ENCODE measurements around the gene AKTIP. TPM values are rescaled to one million over a fixed set of nuclear protein-coding genes. Genes with fewer than 3 reads are reported as not detected.
"Not testable (repeated sequence)": the region's sequence is repeated elsewhere in the genome, so short reads cannot be mapped to it uniquely, and the experiment has no call there.

AKTIP gene
- total RNA-seq, 1 experiment from 2014 or later, result 12.0 TPM

- no peak for DNase-seq (ENCODE audit: low read depth, low spot score)
- in situ Hi-C loops (cut with HindIII; ENCODE audit: low pct_unique_long_range_greater_than_20kb, low sequenced_read_pairs), result no loop called here
Observed at GRCh38 chr16:53519417-53520091, 16.5 kb upstream of the AKTIP start.

DNA sequence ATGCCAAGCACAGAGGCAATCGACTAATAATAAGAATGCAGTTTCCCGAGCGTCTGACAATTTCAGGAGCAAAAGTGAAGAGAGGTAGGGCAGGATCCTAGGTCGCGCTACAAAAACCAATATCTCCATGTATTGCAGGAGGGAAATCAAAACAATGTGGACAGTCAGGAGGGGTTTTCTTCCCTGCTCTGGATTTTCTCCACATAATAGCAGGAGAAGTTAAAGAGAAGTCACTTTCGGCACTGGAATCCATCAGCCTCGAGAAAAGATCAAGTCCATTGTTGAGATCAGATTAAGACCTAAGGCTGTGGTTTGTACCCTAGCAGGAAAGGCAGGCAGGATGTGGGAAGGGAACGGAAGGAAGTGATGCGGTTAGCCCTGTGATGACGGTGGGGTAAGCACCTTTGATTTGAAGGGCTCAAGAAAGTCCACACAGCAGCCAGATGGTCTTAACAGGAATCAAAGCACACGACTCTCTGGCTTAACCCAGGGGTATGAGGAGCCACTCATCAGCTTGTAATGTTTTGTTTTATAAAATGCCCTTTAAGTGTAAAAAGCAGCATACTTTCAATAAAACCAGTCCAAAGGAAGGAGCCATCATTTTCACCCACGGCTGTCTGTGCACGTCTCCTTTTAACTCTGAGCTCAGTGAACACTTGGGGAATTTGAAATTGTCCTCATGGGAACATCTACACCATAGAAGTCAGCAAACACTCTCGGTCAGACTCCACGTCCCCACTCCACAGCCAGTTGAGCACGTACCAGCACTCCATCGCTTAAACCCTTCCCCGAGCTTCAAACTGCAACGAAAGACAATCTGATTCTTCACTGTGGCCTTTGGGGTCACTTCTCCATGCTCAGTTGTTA lies 15.8 kb upstream of the AKTIP start:
- in situ Hi-C loops (cut with HindIII; ENCODE audit: low pct_unique_long_range_greater_than_20kb, low sequenced_read_pairs), result no loop called here
- DNase-seq (ENCODE audit: low read depth, low spot score), result peak; percentile 41

DNA sequence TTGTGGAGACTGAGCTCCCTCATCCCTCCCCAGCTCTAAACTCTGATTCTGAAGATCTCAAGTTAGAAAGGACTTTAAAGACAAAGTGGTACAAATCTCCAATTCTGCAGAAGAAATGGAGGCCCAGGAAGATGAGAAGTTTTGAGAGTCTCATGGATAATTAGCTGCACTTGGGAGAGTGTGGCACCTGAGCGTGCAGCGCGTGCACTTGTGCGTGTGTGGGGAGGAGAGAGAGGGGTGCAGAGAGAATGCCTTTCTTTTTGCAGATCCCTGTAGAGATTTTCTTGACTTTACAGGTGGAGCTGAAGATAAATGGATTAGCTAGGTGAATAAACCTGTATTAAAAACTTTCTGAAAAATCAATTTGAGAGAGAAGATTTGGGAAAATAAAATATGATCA lies 14.8 kb upstream of the AKTIP start:
- in situ Hi-C loops (cut with HindIII; ENCODE audit: low pct_unique_long_range_greater_than_20kb, low sequenced_read_pairs), result no loop called here

DNA sequence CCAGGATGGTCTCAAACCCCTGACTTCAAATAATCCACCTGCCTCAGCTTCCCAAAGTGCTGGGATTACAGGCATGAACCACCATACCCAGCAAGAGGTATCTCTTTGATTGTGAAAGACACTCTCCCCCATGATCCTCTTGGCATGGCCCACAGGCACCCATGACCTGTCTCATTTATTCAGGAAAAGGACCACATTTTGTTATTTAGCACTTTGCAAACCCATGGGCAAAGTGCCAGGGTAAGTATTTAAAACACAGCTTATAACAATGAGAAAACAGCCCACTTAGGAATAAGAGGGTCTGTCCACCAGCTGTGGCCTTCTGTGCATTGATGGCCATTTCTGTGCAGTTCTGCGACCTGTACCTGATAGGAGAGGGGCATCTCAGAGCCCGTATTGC lies 12.8 kb upstream of the AKTIP start:
- in situ Hi-C loops (cut with HindIII; ENCODE audit: low pct_unique_long_range_greater_than_20kb, low sequenced_read_pairs), result no loop called here
- DNase-seq (ENCODE audit: low read depth, low spot score), result no peak

More for the DNA sequence above, 14.8 kb upstream of the AKTIP start:
- no peak for DNase-seq (ENCODE audit: low read depth, low spot score)

DNA sequence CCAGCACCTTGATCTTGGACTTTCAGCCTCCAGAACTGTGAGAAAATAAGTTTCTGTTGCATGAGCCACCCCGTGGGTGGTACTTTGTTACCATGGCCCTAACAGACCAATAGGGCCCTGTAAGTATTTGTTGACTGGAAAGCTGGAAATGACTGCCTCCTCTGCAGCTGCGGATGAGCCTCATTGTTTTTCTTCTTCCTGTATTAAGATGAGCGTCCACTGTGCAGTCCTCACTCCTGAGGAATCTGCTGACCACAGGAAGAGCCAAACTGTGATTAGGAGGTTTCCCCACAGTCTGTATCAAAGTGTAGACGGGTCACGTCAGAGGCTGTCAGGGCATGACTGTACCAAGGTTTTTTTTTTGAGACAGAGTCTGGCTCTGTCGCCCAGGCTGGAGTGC lies 12.2 kb upstream of the AKTIP start:
- in situ Hi-C loops (cut with HindIII; ENCODE audit: low pct_unique_long_range_greater_than_20kb, low sequenced_read_pairs), result no loop called here
- no peak for DNase-seq (ENCODE audit: low read depth, low spot score)

GRCh38 chr16:53512795-53513194 lies 9.8 kb upstream of the AKTIP start:
- in situ Hi-C loops (cut with HindIII; ENCODE audit: low pct_unique_long_range_greater_than_20kb, low sequenced_read_pairs), result not testable (repeated sequence)

GRCh38 chr16:53511403-53512280 lies 8.6 kb upstream of the AKTIP start:
- DNase-seq (ENCODE audit: low read depth, low spot score), result no peak
- in situ Hi-C loops (cut with HindIII; ENCODE audit: low pct_unique_long_range_greater_than_20kb, low sequenced_read_pairs), result no loop called here

More at GRCh38 chr16:53512795-53513194, 9.8 kb upstream of the AKTIP start:
- DNase-seq (ENCODE audit: low read depth, low spot score), result not testable (repeated sequence)

GRCh38 chr16:53511084-53511402 lies 8.0 kb upstream of the AKTIP start:
- no peak for DNase-seq (ENCODE audit: low read depth, low spot score)
- in situ Hi-C loops (cut with HindIII; ENCODE audit: low pct_unique_long_range_greater_than_20kb, low sequenced_read_pairs), result no loop called here

DNA sequence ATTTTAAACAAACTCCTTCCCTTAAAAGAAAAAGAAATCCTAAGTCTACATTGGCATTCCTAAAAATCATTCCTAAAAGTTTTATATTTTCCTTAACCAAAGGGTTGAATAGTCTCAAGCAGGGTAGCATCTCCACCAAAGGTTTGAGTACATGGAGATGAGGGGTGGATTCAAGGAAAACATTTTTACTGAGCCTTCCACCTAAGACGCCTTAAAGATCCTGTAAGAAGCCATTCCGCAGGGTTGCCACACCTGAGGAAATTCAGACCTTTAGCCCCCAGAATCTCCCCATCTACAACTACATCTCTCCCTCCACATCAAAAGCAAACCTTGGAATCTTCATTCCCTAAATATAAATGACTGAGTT lies 7.7 kb upstream of the AKTIP start:
- no peak for DNase-seq (ENCODE audit: low read depth, low spot score)
- in situ Hi-C loops (cut with HindIII; ENCODE audit: low pct_unique_long_range_greater_than_20kb, low sequenced_read_pairs), result no loop called here

- DNase-seq (ENCODE audit: low read depth, low spot score), result peak; percentile 66
- in situ Hi-C loops (cut with HindIII; ENCODE audit: low pct_unique_long_range_greater_than_20kb, low sequenced_read_pairs), result no loop called here
Observed at GRCh38 chr16:53509906-53510703, 7.1 kb upstream of the AKTIP start.

DNA sequence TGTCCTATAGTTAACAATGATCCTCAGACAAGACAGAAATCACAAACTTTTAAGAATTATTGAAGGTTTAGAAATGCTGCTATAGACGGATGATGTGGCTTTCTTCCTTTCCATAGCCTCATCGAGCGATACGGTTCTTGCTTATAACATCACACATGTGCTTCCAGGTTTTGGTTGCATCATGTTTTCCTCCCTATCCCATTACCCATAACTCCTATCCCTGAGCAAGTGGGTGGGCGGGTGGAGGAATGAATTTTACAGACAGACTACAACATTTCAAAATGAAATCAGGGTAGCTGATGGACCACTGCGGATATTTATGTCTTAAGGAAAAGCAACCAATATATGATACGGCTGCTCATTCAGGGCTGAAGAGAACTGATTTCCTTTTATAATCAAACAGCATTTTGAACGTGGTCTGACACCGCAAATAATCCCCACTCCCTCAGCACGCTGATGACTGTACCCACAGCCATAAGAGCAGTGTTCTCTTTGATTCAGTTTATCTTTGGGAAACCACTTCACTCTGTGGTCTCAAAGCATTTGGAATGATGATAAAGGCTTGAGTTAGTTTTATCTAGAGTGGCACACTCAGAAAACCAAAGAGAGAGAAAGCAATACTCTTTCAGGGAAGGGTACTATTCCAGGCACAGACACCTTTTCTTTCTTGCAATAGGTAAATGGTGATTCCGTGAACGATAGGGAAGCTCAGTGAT lies 4.6 kb upstream of the AKTIP start:
- in situ Hi-C loops (cut with HindIII; ENCODE audit: low pct_unique_long_range_greater_than_20kb, low sequenced_read_pairs), result no loop called here

GRCh38 chr16:53506254-53506653 lies 3.2 kb upstream of the AKTIP start:
- in situ Hi-C loops (cut with HindIII; ENCODE audit: low pct_unique_long_range_greater_than_20kb, low sequenced_read_pairs), result no loop called here
- no peak for DNase-seq (ENCODE audit: low read depth, low spot score)

More for the DNA sequence above, 4.6 kb upstream of the AKTIP start:
- no peak for DNase-seq (ENCODE audit: low read depth, low spot score)

- no peak for DNase-seq (ENCODE audit: low read depth, low spot score)
- in situ Hi-C loops (cut with HindIII; ENCODE audit: low pct_unique_long_range_greater_than_20kb, low sequenced_read_pairs), result no loop called here
Observed at GRCh38 chr16:53504665-53505064, 1.7 kb upstream of the AKTIP start.

- peak; percentile 26 for DNase-seq (ENCODE audit: low read depth, low spot score)
- in situ Hi-C loops (cut with HindIII; ENCODE audit: low pct_unique_long_range_greater_than_20kb, low sequenced_read_pairs), result no loop called here
Observed at GRCh38 chr16:53503991-53504663, 1.1 kb upstream of the AKTIP start.

DNA sequence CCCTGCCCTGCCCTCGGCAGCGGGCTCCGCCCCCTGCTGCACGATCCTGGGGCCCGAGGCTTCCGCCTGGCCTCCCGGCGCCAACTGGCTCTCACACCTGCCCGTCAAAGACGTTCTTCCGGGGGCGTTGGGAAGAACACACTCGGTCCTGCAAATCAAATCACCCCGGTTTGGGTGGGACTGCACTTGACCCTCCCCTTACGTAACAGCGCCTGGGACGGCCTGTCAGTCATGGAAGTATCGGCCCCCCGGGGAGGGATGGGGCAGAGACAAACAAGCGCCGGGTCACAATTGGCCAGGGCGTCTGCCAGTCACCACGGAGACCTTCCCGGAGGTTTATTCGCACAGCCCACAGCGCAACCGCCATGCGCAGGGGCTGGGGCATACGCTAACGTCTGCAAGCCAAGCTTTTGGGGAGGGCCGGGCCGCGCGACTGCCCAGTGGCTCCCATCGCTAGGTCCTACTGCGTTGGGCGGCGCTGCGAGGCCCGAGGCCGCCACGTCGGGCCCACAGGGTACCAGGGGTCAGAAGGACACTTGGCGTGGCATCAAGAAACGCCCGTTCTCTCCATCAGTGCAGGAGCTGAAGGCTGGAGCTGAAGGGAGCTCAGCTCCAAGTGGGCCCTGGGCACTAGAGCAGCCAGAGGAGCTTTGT lies 388 bp upstream of the AKTIP start:
- DNase-seq (ENCODE audit: low read depth, low spot score), result peak; percentile 99
- in situ Hi-C loops (cut with HindIII; ENCODE audit: low pct_unique_long_range_greater_than_20kb, low sequenced_read_pairs), result no loop called here

All from SK-MEL-5 (cell line).